ENCODE results near the gene SCRN2.
A peak's percentile ranks its signal among the peaks of the same experiment; 100 is the strongest.

SCRN2 gene

DNA sequence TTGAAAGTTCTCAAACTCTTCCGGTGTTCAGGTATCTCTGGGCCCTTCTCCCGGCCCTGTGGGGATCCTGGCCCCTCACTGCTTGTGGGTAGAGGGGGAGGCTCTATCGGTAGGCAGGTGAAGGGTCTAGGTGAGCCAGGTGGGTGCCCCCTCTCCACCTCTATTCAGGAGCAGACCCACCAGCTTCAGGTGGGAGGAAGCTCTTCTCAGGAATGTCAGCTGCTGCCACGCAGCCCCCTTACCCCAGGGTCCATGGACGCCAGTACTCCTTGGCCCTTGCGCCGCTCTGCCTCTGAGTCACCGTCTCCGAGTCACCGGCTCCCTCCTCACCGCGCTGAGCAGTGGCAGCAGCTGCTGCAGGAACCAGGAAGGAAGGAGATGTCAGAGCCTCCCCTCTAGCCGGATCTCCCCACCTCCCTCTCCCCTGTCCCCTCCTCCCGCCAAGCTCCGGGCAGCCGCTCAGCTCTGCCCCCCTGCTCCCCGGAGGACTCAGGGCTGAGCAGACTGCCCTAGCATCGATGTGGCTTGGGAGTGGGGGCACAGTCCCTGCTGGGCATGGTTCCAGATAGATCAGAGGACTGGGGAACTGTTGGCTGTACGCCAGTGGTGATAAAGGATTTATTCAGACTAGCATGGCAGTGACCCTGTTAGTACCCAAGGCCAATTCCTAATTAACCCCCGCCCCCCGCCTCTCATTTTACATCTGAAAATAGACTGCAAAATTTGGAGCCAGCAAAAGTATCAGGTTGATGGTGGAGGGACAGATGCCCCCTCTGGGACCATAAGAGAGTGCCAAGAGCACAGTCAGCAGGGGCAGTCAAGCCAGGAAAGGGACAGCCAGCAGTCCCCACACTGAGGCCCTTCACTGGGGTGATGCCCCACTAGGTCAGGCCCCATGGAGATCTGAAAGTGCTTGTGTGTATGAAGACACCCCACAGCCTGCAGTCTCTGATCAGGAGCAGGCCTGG lies 19.4 kb downstream of the SCRN2 start, which contains the start of gene OSBPL7:
Gene OSBPL7, minus strand, starts transcription at position 371 of the 968 bp plus-strand sequence. CDS start 1,516 bp downstream, outside the sequence.
- DNase-seq (ENCODE audit: low read depth in 1 of 2, low spot score in 1 of 2): peak; percentile 28 to 60

DNA sequence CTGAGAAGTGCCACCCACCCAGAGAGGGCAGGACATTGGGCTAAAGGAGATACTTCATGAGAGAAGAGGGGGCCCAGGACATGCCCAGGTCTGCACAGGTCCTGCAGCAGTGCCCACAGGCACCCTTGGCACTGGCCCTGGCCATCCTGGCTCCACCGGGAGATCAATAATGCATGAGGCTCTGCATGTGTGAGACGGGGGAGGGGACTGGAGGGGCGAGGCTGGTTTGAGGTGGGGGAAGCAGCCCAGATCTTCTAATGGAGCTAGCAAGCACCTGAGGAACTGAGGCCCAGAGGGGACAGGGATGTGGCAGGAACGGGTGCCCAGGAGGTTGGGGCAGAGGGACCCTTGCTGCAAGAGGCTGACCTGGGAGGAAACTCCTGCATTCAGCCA lies 20.0 kb downstream of the SCRN2 start:
- DNase-seq (ENCODE audit: low read depth in 1 of 2, low spot score in 1 of 2): no peak

DNA sequence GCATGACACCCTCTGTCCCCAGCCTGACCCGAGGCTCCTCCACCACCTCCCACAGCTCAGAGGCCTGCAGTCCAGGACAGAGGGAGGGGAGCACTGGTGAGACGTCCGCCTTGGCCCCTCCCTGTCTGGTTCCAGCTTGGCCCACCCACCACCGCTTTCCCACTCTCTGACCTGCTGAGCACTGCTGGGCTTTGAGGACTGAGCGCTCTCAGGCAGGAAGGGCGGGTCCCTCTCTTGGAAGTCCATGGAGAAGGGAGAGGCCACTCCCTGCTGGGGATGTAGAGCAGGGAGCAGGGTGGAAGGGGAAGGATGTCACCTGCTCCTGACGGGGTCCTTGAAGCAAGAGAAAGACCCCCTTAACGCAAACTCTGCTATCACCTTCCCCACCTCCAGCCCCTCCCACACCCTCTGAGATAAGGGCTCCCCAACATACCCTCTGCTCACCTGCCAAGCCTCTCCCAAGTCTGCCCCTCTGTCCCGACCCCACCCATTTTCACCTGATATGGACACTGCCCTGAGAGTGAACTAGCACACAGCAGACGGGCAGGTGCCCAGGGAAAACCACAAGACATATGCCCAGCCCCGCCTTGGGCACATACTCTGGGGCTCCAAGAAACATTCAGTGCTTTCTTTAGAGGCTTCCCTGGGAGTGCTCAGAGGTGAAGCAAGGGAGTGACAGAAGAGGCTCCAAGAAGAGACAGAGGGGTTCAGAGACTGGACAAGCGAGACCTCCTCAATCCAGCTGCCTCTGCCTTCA lies 20.9 kb downstream of the SCRN2 start:
- DNase-seq (ENCODE audit: low read depth in 1 of 2, low spot score in 1 of 2): no peak

DNA sequence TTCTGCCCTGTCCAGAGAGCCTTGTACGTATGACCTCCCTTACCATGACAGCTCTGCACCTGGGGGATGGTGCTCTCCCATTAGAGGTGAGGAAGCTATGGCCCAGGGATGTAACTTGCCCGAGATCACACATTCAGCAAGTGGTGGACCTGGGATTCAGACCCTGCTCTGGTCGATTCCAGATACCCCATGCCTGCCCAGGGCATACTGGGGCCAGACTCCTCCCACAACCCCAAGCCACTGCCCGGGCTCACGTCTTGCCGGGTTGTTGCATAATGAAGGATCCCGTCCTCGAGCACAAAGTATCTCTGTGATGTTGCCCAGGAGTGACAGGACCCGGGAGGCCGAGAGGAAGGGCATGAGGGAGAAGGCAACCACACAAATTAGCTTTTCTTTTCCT lies 21.6 kb downstream of the SCRN2 start:
- no peak for DNase-seq (ENCODE audit: low read depth in 1 of 2, low spot score in 1 of 2)

DNA sequence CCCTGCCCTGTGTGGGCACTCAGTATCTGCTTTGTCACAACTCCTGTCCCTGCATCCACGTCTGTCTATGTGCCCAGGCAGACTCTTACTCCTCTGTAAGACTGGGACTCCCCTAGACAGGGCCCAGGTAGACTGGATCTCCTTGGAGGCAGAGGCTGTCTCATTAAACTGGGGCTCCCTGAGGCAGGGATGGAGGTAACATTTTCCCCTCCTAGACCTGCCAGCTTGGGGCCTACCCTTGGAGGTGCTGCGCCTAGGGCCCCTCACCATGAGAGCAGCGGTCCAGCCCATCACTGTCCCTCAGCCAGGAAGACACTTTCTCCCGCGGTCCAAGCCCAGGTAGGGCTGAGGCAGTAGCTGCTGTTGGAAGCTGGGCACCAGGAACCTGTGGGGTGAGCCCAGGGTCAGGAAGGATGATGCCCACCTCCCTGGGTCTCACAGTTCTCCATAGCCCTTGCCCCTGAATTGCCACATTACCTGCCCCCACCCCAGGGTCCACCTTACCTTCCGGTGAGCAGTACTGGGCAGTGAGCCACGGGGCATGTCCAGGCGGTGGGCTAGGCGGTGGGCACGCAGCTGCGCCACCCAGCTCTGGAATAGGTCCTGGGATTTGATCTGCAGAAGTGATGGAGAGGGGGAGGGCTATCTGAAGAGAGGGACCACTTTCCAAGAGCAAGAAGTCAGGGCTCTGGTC lies 22.9 kb downstream of the SCRN2 start:
- no peak for DNase-seq (ENCODE audit: low read depth in 1 of 2, low spot score in 1 of 2)

DNA sequence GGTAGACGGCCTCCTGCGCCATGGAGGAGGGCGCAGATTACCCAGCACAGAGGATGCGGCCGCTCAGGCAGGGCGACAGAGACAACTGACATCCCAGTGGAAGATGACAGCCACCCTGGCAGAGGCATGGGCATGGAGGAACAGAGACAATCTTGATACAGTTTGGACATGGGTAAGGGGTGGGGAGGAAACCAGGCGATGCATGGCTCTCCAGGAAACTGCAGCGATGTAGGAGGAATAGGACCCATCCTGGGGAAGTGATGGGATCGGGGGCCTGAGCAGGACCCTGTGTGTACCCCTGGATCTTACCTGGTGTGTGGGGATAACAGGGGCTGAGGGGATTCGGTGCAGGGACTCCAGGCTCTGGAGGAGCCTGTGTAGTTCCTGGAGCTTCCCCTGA lies 24.1 kb downstream of the SCRN2 start:
- DNase-seq (ENCODE audit: low read depth in 1 of 2, low spot score in 1 of 2): no peak

DNA sequence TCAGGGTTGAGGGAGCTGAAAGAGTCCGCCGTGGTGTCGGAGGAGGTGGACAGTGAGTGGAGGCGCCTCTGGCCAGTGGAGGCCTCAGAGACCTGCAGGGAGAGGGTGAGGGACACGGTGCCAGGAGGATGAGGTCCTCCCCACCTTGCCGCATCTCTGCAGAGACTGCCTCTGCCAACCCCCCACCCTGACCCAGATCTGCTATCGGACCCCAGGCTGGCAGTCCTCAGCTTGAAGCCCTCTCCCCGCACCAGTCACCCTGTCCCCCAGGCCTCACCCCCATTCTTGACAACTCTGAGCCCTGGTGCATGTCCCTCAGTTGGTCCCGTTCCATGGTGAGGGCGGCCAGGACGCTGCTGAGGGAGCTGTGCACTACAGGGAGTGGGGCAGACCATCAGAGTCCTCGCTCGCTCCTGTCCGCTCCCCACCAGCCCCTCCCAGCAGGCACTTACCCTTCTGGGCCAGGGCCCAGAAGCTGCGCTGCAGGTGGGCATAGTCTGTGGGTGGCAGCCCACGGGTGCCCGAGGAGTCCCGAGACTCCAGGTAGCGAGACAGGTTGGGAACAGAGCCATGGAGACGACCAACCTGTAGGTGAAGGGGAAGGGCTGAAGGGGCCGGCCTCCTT lies 24.9 kb downstream of the SCRN2 start:
- DNase-seq (ENCODE audit: low read depth in 1 of 2, low spot score in 1 of 2): no peak

DNA sequence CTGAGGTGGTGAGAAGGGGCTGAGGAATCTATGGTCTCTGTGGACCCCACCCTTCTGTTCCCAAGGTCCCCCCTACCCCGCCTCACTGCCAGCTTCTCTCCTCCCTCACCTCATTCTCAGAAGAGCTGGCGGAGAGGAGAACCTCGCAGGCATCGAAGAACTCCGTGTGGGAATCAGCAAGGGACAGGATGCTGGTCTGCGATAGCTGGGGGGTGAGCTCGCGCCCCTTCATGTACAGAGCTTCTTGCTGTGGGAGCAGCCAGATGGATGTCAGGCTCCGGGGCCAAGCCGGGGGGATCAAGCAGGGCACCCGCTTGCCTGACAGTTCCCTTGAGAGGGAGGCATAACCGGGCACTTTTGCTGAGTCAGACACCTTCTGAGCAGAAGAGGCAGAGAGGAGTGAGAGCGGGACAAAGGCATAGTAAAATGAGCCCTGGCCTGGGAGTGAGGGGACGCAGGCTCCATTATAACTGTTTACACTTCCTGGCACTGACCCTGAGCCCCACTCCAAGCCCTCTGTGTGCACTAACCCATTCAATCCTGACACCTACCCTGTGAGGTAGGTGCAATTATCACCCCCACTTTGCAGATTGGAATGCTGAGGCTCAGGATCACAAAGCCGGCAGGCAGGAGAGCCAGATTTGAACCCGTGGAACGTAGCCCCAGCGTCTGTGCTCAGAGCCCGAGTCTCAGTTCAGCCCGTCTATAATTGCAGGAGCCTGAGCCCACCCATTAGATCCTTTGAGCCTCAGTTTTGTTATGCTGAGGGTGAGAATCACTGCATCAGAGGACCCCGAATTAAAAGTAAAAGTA lies 25.8 kb downstream of the SCRN2 start:
- DNase-seq (ENCODE audit: low read depth in 1 of 2, low spot score in 1 of 2): no peak

DNA sequence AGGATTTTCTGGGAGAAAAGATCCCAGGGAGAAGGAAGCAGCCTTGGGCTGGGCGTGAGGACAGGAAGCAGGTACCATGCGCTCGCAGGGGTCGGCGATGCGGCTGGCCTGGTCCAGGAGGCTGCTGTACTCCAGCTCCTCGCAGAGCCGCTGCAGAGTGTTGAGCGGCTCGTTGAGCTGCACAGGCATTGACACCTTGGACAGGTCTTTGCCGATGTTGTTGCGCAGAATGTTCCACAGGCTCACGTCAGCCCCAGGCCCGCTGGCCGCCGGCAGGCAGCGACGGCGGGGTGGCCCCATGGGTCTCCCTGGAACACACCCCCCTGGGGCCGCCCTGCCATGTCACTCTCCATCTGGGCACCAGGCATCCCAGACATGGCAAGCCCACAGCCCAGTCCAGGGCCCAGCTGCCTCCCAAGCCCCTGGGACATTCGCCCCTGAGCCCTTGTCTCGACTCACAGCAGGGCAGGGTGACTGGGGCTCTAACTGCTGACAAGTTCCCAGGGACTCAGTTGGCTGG lies 27.5 kb downstream of the SCRN2 start:
- no peak for DNase-seq (ENCODE audit: low read depth in 1 of 2, low spot score in 1 of 2)

DNA sequence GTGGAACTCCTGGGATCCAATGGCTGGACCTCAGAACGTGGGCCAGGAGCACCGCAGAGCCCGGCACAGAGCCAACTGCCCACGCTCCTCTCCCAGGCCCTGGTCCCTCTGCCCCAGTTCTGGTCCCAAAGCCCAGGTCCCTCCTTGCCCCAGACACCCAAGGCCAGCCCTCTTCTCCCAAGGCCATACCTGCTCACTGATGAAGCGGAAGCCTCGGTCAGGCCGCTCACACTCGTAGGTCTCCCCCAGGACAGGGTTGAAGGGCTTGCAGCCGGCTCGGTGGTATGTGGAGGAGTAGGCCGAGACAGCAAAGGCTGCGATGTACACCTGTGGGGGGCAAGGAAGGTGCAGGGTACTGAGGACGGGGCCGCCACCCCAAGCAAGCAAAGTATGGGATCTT lies 28.0 kb downstream of the SCRN2 start:
- DNase-seq (ENCODE audit: low read depth in 1 of 2, low spot score in 1 of 2): no peak

DNA sequence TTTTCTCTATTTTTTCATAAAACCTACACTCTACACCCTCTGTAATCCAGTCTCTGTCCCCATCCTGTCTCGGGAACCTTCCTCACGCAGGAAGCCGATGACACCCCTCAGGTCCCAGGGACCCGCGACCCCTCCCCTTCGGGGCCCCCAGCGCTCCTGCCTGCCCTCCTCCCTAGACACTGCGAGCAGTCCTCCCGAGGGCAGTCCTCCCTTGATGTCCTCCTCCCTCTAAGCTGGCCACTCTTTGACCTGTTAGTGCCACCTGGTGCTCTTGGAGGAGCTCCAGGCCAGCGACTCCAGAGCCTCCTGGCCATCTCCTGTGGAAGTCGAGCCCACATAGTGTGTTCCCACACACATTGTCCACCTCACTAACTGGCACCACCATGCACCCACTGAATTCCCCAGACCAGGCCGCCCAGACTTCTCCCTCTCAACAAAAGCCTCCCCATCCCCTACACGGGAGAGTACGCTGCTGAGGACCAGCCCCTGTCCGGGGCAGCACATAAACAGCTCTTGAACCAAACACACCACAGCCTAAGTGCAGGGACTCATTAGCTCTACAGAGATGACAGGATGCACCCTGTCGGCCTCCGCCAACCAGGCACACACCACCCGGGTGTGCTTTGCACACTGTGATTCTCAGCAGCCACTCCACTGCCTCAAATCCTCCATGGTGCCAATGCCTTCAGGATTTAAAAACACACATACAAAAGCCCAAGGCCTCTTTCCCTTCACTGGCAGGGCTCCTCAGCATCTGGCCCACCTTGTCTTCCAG lies 28.7 kb downstream of the SCRN2 start:
- DNase-seq (ENCODE audit: low read depth in 1 of 2, low spot score in 1 of 2): no peak

DNA sequence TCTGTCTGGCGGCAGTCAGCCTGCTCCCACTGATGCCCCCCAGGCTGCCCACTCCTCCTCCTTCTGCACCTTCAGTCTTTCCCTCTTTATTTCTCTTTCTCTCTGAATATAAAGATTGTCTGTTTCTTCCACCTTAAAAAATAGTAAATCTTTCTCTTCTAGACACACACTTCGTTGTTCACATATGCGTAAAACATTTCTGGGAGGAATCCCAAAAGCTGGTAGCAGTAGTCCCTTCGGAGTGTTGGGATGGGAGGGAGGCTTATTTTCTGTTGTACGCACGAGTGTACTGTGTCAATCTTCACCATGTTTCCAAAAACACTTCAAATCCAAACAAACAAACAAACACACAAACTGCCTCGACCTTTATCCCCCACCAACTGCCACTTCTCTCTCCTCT lies 29.4 kb downstream of the SCRN2 start:
- no peak for DNase-seq (ENCODE audit: low read depth in 1 of 2, low spot score in 1 of 2)

DNA sequence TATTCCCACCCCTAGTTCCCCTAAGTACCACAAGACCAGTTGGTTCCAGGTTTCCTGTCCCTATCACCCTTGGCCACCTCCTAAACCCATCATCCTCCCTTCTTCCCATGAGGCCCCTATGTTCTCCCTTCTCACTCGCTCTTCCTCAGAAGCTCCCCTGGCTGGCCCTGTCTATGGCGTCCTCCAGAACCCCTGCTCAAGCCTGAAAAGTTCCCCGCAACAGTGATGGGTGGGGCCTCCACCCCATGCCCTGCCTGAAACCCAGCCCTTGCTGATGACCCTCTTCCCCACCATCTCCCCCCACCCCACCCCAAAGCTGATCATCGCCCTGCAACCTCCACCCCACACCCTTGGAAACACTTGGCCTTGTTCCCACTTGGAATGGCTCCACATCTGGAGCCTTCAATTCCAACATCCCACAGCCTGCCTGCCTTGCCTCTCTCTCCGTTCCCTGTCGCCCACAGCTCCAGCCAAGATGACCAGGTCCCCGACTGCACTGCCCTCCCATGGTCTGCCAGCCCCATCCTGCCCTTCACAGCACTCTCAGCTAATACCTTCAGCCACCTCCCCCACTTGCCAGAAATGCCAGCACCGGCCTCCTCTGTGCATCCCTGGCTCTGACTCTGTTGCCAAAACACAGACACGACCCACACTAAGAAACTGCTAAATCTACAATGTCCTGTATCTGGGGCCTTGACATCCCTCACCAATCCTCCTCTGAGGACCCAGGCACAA lies 30.0 kb downstream of the SCRN2 start:
- DNase-seq (ENCODE audit: low read depth in 1 of 2, low spot score in 1 of 2): no peak

DNA sequence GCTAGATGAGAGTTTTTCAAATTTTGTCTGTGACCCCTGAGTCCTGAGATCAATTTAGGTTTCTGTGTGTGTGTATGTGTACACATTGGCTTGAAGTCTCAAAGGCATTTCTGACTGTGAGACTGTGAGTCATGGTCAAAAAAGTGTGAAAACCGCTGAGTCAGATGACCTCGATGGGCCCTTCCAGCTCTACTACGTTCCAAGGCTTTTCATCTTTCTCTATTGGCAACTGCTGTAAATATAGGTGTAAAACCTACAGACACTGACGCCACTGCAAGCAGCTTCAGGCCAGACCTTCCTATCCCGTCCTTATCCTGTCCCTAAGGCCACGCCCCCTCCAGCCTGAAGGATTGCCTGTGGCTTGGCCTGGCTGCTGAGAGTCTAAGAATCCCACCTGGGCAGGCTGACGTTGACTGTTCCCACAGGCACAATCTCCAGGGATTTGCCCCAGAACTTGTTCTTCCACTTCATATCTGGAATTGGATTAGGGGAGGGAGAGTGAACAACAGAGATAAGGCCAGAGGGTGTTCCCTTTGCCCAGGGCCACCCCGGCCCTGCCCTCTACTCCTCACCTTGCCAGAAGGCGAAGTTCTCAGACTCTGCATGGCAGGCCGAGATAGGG lies 30.8 kb downstream of the SCRN2 start:
- no peak for DNase-seq (ENCODE audit: low read depth in 1 of 2, low spot score in 1 of 2)

DNA sequence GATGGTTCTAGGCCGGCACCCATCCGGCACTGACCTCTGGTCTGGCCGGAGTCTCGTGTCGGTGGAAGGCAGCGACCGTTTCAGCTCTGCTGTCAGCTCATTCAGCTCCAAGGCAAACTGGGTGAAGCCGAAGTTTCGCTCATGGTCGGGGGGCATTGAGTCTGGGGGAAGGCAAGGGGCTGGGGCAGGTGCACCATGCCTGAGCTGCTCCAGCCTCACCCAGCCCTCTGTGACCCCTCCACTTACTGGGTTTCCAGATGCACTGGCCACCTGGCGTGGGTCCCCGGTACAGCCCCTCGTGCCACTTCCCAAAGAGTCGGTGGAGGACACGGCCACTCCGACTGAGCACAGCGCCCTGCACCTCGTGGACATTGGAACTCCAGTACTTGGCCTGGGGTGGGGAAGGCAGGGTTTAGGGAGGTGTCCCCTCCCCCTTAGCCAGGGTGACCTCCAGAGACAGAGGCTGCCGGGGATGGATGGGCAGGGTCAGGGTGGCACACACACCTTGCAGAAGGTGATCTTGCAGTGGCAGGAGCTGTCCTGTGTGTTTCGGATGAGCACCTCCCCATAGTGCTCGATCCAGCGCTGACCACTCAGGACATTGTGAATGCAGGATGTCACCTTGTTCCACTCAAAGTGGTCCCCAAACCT lies 32.1 kb downstream of the SCRN2 start:
- DNase-seq (ENCODE audit: low read depth in 1 of 2, low spot score in 1 of 2): no peak

DNA sequence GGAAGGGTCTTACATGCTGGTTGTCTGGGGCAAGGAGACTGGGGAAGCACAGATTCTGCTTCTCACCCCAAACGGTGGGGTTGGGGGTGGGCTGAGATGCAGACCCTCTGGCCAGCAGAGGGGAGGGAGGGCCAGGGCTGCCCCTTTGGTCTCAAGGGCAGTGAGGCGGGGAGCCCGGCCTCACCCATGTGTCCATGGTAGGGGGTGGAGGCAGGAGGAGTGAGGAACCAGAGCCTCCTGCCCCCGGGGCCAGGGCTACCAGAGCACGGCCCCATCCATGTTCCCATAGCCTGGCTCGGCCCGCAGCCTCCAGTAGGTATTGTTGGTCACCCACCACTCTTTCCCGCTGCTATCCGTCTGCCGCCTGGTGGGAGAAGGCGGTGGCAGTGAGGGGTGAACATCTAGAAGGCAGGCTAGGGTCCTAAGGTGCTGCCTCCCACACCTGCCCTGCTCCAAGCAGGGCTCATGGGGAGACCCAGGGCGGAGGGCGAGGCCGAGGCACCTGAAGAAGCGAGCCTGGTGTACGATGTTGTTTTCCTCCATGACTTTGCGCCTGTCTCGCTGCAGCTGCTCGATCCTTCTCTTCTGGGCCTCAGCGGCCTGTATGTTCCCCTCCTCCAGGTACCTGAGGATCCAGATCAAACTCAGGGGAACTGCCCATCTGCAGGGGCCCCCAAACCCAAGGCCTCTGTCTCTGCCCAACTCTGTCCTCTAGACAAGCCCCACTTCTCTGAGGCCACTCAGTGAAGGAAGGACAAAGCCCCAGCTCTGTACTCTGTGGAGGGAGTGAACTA lies 32.8 kb downstream of the SCRN2 start:
- DNase-seq (ENCODE audit: low read depth in 1 of 2, low spot score in 1 of 2): no peak

DNA sequence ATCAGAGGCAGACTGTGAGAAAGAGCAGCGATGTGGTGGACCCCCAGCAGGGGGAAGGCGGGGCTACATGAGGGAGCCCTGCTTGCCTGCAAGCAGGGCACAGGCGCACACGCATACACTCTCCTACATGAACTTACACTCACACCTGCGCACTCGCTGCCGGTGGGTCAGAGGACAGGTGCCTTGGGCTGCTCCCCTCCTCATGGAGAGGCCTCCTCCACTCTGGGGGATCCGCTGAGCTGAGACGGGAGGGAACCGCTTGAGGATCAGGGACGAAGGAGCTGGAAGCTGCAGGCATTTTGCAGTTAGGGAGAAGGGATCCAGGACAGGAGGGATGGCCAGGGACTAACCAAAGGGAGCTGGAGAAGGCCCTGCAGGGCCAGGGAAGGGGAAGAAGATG lies 33.7 kb downstream of the SCRN2 start:
- DNase-seq (ENCODE audit: low read depth in 1 of 2, low spot score in 1 of 2): no peak

Measured in activated CD4-positive, alpha-beta T cell treated with anti-CD3 and anti-CD28 coated beads, Interleukin-2, amount 50 U/mL, for 24 hours (primary cell).